ENCODE data around the gene CYB5A. TPM values are rescaled to one million over a fixed set of nuclear protein-coding genes. Genes with fewer than 3 reads are reported as not detected.

Gene CYB5A
- total RNA-seq, 2 experiments from 2014 or later = 77.8 to 78.3 TPM

DNA sequence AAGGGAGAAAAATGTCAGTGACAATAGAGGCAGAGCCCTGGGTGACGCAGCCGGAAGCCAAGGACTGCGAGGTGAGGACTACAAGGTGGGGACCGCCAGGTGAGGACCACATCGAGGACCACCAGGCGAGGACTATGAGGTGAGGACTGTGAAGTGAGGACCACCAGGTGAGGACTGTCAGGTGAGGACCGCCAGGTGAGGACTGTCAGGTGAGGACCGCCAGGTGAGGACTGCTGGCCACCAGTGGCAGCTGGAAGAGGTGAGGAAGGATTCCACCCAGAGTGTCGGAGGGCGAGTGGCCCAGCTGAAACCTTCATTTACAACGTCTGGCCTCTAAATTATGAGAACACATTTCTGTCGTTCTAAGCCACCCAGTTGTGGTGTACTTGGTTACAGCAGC is 41.6 kb downstream of the CYB5A start:
- no peaks in the 10 kb centered on the region for H3K27me3 Mint-ChIP-seq (ENCODE audit: low read depth)
- H3K4me1 Mint-ChIP-seq (ENCODE audit: low read depth) = peaks cover 16% of the 10 kb centered on the region
- peaks cover 1% of the 10 kb centered on the region for H3K36me3 Mint-ChIP-seq (ENCODE audit: low read depth)
- no peaks in the 10 kb centered on the region for H3K9me3 Mint-ChIP-seq
- no peak overlapping the region for H3K27ac Mint-ChIP-seq
- CTCF ChIA-PET = no interaction called here
- intact Hi-C loops (cut with micrococcal nuclease) = no loop called here
- no peak overlapping the region for H3K4me3 Mint-ChIP-seq
- DNase-seq = no peak

DNA sequence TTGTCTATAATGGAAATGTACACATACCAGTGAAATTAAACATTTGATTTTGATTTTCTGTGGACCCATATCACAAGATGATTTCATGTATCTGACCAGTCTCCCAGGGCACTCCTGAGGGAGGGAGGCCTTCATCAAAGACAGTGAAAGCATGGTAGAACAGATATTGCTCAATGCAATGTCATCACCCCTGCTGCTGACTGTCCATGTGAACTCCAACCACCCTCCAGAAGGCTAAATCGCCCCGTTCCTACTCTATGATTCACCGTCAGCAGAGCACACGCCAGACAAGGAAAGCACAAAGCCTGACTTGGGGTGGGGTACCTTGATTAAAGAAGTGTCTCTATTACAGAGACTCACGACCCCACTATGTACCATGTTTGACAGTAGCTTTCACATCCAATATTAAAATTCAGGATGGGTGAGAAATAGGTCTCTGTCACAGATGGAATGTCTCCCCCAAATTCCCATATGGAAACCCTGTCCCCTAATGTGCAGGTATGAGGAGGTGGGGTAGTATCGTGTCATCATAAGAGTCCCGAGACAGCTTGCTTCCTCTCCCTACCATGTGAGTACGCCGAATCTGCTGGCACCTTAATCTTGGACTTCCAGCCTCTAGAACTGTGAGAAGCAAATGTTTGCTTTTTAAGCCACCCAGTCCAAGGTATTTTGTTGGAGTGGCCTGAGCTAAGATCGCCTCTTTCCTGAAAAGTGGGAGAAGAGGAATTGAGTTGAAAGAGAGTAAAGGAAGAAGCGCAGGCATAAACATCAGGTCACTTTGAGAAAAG is 42.4 kb downstream of the CYB5A start:
- Mint-ChIP-seq H3K27ac (no peak overlapping the region), H3K27me3 (ENCODE audit: low read depth) (no peaks in the 10 kb centered on the region), H3K36me3 (ENCODE audit: low read depth) (peaks cover 1% of the 10 kb centered on the region), H3K4me1 (ENCODE audit: low read depth) (peaks cover 16% of the 10 kb centered on the region), H3K4me3 (no peak overlapping the region), H3K9me3 (no peaks in the 10 kb centered on the region)
- CTCF ChIA-PET = no interaction called here
- no peak for DNase-seq
- intact Hi-C loops (cut with micrococcal nuclease) = loop anchor here (5.0 kb wide), 1 partner anchor 43 kb away; the partner anchor contains the start of gene CYB5A

DNA sequence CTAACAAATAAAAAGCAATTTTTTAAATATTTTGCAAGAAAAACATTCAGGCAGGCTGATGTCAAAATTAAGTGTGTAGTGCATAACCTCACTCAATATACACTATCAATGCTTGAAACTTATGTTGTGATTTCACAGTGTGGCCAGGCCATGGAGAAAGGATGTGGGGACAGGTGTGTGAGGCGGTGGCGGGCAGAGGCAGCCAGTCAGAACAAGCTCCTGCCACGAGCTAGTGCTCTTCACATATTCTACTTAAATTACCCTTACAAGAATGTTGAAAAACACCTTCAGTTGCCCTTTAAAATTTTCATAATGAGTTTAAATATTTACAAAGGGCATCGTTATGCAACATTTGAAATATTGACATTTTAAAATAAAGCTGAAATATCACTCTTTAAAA is 43.2 kb downstream of the CYB5A start:
- peak; percentile 35 for DNase-seq

DNA sequence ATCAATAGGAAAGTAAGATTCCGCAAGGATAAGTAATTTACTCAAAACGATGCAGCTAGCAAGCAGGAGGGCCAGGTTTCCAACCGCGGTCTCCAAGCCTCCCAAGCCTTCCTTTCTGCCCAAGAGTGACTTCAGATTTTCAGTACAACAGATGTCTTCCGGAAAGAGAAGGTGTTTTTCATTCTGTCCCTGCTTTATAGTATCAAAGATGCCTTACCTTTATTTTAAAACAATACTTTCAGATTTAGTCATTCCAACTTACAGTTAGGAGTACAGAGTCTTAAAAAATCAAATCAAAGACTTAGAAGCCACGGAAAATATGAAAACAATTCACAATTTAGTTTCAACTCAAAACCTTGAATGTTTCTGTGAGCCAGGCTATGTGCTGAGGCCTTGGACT is 43.6 kb downstream of the CYB5A start:
- H3K4me1 Mint-ChIP-seq (ENCODE audit: low read depth) = peaks cover 16% of the 10 kb centered on the region
- H3K36me3 Mint-ChIP-seq (ENCODE audit: low read depth) = peaks cover 1% of the 10 kb centered on the region
- no peak overlapping the region for H3K27ac Mint-ChIP-seq
- CTCF ChIA-PET = no interaction called here
- DNase-seq = no peak
- peaks cover under 1% of the 10 kb centered on the region for H3K27me3 Mint-ChIP-seq (ENCODE audit: low read depth)
- intact Hi-C loops (cut with micrococcal nuclease) = loop anchor here (5.0 kb wide), 1 partner anchor 44 kb away; the partner anchor contains the start of gene CYB5A
- no peaks in the 10 kb centered on the region for H3K9me3 Mint-ChIP-seq
- H3K4me3 Mint-ChIP-seq = no peak overlapping the region

More for the DNA sequence above, 43.2 kb downstream of the CYB5A start:
- no peak overlapping the region for H3K4me3 Mint-ChIP-seq
- intact Hi-C loops (cut with micrococcal nuclease) = loop anchor here (5.0 kb wide), 1 partner anchor 44 kb away; the partner anchor contains the start of gene CYB5A
- H3K27me3 Mint-ChIP-seq (ENCODE audit: low read depth) = no peaks in the 10 kb centered on the region
- H3K27ac Mint-ChIP-seq = peak overlapping the region; percentile 52
- CTCF ChIA-PET = no interaction called here
- H3K9me3 Mint-ChIP-seq = no peaks in the 10 kb centered on the region
- H3K36me3 Mint-ChIP-seq (ENCODE audit: low read depth) = peaks cover 1% of the 10 kb centered on the region
- H3K4me1 Mint-ChIP-seq (ENCODE audit: low read depth) = peaks cover 16% of the 10 kb centered on the region

DNA sequence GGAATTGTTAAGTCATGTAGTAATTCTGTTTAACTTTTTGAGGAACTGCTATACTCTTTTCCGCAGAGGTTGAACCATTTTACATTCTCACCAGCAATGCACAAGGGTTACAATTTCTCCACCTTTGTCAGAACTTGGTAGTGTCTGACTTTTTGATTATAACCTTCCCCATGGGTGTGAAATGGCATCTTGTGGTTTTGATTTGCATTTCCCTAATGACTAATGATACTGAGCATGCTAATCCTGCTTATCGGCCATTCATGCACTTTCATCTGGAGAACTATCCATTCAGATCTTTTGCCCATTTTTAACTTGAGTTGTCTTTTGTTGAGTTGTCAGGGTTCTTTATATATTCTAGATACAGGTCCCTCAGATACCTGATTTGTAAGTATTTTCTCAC is 47.2 kb downstream of the CYB5A start:
- H3K4me3 Mint-ChIP-seq = no peak overlapping the region
- H3K9me3 Mint-ChIP-seq = no peaks in the 10 kb centered on the region
- DNase-seq = no peak
- intact Hi-C loops (cut with micrococcal nuclease) = no loop called here
- CTCF ChIA-PET = no interaction called here
- H3K4me1 Mint-ChIP-seq (ENCODE audit: low read depth) = peaks cover 16% of the 10 kb centered on the region
- peaks cover 8% of the 10 kb centered on the region for H3K27me3 Mint-ChIP-seq (ENCODE audit: low read depth)
- H3K36me3 Mint-ChIP-seq (ENCODE audit: low read depth) = no peaks in the 10 kb centered on the region
- H3K27ac Mint-ChIP-seq = no peak overlapping the region

DNA sequence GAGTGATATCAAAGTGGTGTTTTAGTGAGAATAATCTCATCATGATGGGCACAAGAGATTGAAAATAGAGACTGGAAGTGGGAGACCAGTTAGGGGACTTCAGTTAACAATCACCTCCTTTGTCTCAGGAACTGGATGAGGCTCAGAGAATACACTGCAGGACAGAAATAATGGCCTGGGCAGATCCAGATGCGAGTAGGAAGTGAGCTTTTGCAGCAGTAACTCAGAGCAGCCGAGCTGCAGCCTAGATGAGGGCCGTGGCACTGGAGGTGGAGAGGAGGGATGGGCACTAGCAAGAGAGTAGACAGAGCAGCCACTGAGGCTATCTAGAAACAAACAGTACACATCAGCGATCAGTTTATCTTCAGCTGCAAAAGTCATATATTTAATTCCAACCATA is 48.6 kb downstream of the CYB5A start:
- peaks cover 6% of the 10 kb centered on the region for H3K4me1 Mint-ChIP-seq (ENCODE audit: low read depth)
- no peak overlapping the region for H3K4me3 Mint-ChIP-seq
- CTCF ChIA-PET = interaction anchor here (0.7 to 2.5 kb wide), 5 partner anchors 10 to 104 kb away, joined by 3 to 8 read pairs (median 3); no protein-coding TSS in a partner anchor
- H3K27me3 Mint-ChIP-seq (ENCODE audit: low read depth) = peaks cover 11% of the 10 kb centered on the region
- intact Hi-C loops (cut with micrococcal nuclease) = loop anchor here (2.0 kb wide), 1 partner anchor 100 kb away; no protein-coding TSS in a partner anchor
- H3K9me3 Mint-ChIP-seq = no peaks in the 10 kb centered on the region
- DNase-seq = no peak
- H3K36me3 Mint-ChIP-seq (ENCODE audit: low read depth) = no peaks in the 10 kb centered on the region
- no peak overlapping the region for H3K27ac Mint-ChIP-seq

DNA sequence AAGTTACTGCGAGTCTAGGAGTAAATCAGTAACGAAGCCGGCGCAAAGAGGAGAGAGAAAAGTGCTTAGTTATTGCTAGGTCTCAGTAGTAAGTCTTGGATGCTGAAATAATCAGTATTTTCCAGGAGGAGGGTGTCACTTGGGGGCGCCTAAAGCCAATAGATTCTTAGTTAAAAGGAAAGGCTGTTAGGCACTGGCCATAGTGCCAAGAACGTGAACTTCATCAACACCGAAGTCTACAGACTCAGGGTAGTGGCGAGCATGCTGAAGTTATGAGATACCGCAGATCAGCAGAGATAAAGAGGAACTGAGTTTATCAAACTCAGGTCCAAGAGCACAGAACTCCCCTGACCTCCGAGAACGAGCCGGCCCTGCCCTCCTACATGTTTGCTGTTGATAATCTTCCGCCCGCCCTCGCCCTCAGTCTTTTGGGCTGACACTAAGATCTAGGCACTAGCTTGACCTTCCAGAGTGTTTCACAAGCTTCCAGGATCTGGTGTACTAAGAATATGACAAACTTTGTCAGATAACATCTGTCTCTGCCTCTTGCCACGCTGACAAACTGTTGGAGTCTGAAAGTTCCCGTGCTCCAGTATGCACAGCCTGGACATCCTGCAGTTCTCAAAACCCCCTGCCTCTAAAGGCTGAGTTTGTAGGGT is 49.2 kb downstream of the CYB5A start:
- H3K27me3 Mint-ChIP-seq (ENCODE audit: low read depth) = peaks cover 14% of the 10 kb centered on the region
- H3K4me1 Mint-ChIP-seq (ENCODE audit: low read depth) = peaks cover under 1% of the 10 kb centered on the region
- DNase-seq = peak; percentile 18
- CTCF ChIA-PET = interaction anchor here (0.8 to 2.5 kb wide), 5 partner anchors 9 to 105 kb away, joined by 3 to 8 read pairs (median 3); no protein-coding TSS in a partner anchor
- H3K36me3 Mint-ChIP-seq (ENCODE audit: low read depth) = no peaks in the 10 kb centered on the region
- no peak overlapping the region for H3K27ac Mint-ChIP-seq
- intact Hi-C loops (cut with micrococcal nuclease) = loop anchor here (2.0 kb wide), 1 partner anchor 100 kb away; no protein-coding TSS in a partner anchor
- no peak overlapping the region for H3K4me3 Mint-ChIP-seq
- H3K9me3 Mint-ChIP-seq = no peaks in the 10 kb centered on the region

DNA sequence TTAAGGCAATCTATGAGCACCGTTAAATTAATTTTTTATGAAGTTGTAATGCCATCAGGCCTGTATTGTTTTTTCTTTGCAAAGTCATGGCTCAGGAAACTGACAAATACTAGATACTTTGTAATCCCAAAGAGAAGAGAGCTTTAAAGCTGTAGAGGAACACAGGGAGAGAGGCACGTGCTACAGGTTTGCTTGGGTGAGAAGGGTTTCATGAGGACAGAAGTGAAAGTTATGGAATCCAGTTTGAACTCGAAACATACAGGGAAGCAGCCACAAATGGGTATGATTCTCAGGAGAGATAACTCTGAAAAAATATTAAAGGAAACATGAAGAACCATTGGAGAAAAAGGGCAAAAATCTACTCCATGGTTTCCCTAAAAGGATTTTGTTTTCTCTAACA is 49.8 kb downstream of the CYB5A start:
- Mint-ChIP-seq H3K27me3 (ENCODE audit: low read depth) (peaks cover 16% of the 10 kb centered on the region), H3K27ac (no peak overlapping the region), H3K36me3 (ENCODE audit: low read depth) (no peaks in the 10 kb centered on the region), H3K9me3 (no peaks in the 10 kb centered on the region), H3K4me1 (ENCODE audit: low read depth) (no peaks in the 10 kb centered on the region), H3K4me3 (no peak overlapping the region)
- intact Hi-C loops (cut with micrococcal nuclease) = loop anchor here (2.0 kb wide), 1 partner anchor 101 kb away; no protein-coding TSS in a partner anchor
- DNase-seq = no peak
- CTCF ChIA-PET = interaction anchor here (0.6 to 2.5 kb wide), 4 partner anchors 9 to 310 kb away, joined by 3 to 8 read pairs (median 6); no protein-coding TSS in a partner anchor

DNA sequence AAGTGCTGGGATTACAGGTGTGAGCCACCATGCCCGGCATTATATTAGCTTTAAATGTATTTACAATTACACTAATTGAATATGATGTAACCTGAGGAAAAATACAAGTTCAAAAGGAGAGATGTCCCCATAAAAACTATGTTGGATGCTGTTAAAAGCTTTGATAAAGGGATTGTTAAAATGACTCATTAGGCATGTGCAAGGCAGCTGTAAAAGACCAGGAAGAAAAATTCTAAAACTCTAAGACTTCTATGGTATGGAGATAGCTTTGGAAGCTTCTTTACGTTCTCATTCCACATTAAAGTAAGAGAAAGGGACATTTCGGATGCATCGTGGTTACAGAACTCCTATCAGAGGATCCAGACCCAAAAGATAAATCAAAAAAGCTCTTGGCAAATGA is 50.3 kb downstream of the CYB5A start:
- CTCF ChIA-PET = interaction anchor here (0.6 to 2.5 kb wide), 5 partner anchors 8 to 310 kb away, joined by 3 to 8 read pairs (median 3); no protein-coding TSS in a partner anchor
- Mint-ChIP-seq H3K36me3 (ENCODE audit: low read depth) (no peaks in the 10 kb centered on the region), H3K4me3 (no peak overlapping the region), H3K27ac (no peak overlapping the region), H3K9me3 (no peaks in the 10 kb centered on the region), H3K27me3 (ENCODE audit: low read depth) (peaks cover 16% of the 10 kb centered on the region), H3K4me1 (ENCODE audit: low read depth) (no peaks in the 10 kb centered on the region)
- no peak for DNase-seq
- intact Hi-C loops (cut with micrococcal nuclease) = no loop called here

DNA sequence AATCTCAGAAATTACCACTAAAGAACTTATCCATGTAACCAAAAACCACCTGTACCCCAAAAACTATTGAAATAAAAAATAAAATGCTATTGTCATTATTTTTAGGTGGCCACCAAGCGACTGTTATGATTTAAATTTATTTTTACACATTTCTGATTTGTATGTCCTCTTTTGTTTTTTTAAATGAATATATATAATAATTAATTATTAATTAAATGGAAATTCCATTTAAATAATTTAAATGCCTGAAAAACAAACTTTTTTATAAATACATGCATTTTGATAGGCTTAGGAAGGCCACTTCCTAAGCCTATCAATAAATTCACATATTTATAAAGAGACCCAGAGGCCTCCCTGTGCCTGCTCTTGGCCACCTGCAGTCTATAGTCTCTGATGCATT is 52.2 kb downstream of the CYB5A start:
- DNase-seq = no peak
- H3K36me3 Mint-ChIP-seq (ENCODE audit: low read depth) = no peaks in the 10 kb centered on the region
- no peaks in the 10 kb centered on the region for H3K9me3 Mint-ChIP-seq
- CTCF ChIA-PET = no interaction called here
- H3K4me1 Mint-ChIP-seq (ENCODE audit: low read depth) = no peaks in the 10 kb centered on the region
- no peak overlapping the region for H3K27ac Mint-ChIP-seq
- H3K4me3 Mint-ChIP-seq = no peak overlapping the region
- intact Hi-C loops (cut with micrococcal nuclease) = no loop called here
- H3K27me3 Mint-ChIP-seq (ENCODE audit: low read depth) = peaks cover 16% of the 10 kb centered on the region

DNA sequence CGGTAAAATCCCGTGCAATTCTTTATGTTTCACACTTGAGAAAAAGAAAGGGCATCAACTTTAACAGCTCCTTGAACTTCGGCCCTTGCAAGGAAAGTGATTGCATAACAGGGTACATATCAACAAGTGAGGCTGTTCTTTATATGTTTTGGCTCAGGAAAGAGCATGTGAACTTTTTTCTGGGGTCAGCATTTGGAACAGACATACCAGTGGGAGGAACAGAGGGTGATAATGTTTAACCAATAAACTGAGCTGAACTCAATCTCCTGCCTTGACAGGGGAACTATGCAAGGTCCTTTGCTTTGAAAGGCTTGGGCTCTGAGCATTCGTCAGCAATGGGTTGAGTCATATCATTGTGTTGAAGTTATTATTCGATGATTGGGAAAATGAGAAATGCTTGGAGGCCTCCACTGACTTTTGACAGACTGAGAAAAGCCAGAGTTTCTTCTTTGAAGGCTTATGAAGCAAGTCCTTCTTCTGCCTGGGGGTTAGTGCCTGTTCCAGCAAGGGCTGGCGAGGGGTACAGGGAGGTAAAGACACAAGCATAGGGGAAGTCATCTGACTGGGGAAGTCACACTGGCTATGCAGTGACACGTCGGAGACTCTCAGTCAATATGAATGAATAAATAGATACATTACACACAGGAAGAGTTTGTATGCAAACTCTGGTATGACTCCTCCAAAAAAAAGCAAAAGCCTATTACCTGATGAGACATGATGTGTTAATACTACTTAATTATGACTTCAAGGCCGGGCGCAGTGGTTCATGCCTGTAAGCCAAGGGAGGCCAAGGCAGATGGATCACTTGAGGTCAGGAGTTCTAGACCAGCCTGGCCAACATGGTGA is 57.2 kb downstream of the CYB5A start:
- H3K27me3 Mint-ChIP-seq (ENCODE audit: low read depth) = peaks cover 8% of the 10 kb centered on the region
- no peaks in the 10 kb centered on the region for H3K9me3 Mint-ChIP-seq
- CTCF ChIA-PET = interaction anchor here (1.3 to 1.7 kb wide), 2 partner anchors 8 to 9 kb away, joined by 3 to 8 read pairs; no protein-coding TSS in a partner anchor
- no peak overlapping the region for H3K4me3 Mint-ChIP-seq
- intact Hi-C loops (cut with micrococcal nuclease) = no loop called here
- no peak overlapping the region for H3K27ac Mint-ChIP-seq
- no peaks in the 10 kb centered on the region for H3K36me3 Mint-ChIP-seq (ENCODE audit: low read depth)
- DNase-seq = no peak
- H3K4me1 Mint-ChIP-seq (ENCODE audit: low read depth) = no peaks in the 10 kb centered on the region

DNA sequence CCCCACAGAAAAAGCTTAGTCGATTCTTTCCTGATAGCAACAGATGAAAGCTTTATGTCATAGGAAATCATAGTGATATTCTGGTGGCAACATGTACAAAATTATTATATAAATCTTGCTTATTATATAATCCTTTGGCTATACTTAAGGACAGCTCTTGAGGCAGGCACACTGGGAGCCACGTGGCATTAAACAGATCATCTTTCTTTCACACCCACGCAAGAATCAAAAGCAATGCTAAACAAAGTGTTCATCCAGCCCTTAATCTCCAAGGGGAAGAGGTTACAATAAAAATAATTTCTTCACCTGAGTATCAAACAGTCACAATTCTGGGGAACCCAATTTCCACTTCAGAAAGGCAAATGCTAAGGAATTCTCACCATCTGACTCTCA is 57.8 kb downstream of the CYB5A start:
- Mint-ChIP-seq H3K9me3 (no peaks in the 10 kb centered on the region), H3K4me1 (ENCODE audit: low read depth) (no peaks in the 10 kb centered on the region), H3K27ac (no peak overlapping the region), H3K27me3 (ENCODE audit: low read depth) (peaks cover 5% of the 10 kb centered on the region), H3K4me3 (no peak overlapping the region), H3K36me3 (ENCODE audit: low read depth) (no peaks in the 10 kb centered on the region)
- intact Hi-C loops (cut with micrococcal nuclease) = no loop called here
- DNase-seq = no peak
- CTCF ChIA-PET = interaction anchor here (1.3 to 1.7 kb wide), 2 partner anchors 8 to 9 kb away, joined by 3 to 8 read pairs; no protein-coding TSS in a partner anchor
